ENCODE measurements around the gene ADGRL3.
"Not testable (repeated sequence)": the region's sequence is repeated elsewhere in the genome, so short reads cannot be mapped to it uniquely, and the experiment has no call there.

Gene ADGRL3

GRCh38 chr4:61207156-61207555 lies 7.0 kb downstream of the ADGRL3 start:
- not testable (repeated sequence) for DNase-seq

- DNase-seq, result no peak
Observed at GRCh38 chr4:61210186-61210939, 10.2 kb downstream of the ADGRL3 start.

DNA sequence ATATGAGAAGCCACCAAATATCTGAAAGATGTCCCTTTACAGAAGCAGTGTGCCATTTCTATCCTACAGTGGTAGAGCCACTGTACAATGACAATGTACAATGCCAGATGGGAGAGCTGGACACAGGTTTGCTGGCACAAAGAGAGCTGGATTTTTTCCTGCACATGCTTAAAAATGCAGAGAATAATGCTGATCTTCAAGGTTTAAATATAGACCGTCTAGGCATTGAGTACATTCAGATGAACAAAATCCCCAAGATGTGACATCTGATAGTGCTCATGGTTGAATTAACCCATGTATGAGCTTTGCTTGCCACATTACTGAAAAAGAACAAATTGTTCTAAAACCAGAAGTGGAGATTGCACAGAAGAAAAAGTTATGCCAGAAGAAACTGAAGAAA lies 11.7 kb downstream of the ADGRL3 start:
- DNase-seq, result no peak

DNA sequence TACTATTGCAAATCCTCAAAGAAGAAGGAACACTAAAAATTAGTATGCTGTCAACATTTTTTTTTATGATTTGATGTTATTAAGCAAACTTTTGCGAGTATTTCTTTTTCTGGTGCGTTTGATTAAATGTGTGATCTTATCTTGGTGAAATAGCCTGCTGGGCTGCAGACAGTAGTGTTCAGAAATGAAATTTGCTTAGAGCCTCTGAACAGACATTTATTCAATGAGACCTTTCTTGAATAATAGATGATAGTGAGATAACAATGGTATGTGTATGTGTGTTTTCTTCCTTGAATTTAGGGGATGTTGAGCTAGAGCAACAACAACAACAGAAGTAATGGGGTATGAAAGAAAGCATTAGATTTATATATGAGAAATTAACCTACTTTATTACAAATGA lies 12.7 kb downstream of the ADGRL3 start:
- DNase-seq, result no peak

- no peak for DNase-seq
Observed at GRCh38 chr4:61214680-61215079, 14.6 kb downstream of the ADGRL3 start.

GRCh38 chr4:61217222-61217621 lies 17.1 kb downstream of the ADGRL3 start:
- DNase-seq, result no peak

DNA sequence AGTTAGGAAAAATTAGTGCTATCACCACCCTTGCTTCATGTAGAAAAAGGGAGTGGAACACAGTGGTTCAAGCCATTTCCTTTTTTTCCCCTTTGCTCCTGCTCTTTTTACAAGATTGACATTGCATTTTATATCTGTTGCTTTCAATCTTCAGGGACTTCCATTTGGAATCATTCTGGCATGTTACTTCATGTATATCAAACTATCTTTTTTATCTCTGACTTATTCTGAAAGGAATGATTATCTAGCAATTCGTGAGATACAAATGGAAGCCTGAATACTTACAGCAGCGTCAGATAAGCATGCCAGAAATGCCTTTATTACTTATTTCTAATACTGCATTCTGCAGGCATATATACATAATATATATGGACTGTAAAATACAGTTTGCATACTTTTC lies 20.4 kb downstream of the ADGRL3 start:
- no peak for DNase-seq

DNA sequence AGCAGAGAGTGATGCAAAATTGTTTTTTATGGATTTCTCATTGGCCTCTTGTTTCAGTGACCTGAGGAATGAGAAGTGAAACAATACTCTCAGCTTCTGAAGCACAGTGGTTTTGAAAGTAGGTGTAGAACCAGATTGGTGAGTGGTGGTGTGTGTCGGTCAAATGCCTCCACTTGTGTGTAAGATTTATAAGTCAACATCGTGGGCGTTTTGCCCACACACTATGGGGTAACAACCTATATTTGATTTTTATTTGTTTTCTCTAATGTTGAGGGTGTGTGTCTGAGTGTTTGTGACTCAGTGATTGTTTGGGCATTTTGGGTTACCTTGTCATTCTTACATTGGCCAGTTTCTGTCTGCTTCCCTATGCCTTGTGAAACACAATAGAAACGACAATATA lies 23.3 kb downstream of the ADGRL3 start:
- no peak for DNase-seq

DNA sequence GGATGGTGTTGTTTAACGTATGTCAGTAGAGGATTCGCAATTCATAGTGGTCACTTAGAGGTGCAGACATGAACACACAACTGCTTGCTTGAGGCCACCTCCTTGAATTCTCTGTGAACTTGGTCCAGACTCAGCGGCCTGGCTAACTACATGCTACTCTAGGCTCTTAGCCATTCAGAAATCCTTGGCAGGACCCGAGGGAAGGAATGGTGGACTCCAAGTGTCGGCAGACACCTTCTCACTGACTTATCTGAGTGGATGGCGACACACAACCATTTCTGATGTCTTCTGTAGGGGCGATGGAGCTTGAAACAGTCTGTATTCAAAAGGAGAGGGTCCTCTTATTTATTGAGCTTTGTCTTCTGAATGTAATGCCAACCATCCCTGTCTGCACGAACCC lies 24.4 kb downstream of the ADGRL3 start:
- DNase-seq, result no peak

GRCh38 chr4:61225656-61226055 lies 25.5 kb downstream of the ADGRL3 start:
- no peak for DNase-seq

GRCh38 chr4:61231421-61231820 lies 31.3 kb downstream of the ADGRL3 start:
- DNase-seq, result no peak

DNA sequence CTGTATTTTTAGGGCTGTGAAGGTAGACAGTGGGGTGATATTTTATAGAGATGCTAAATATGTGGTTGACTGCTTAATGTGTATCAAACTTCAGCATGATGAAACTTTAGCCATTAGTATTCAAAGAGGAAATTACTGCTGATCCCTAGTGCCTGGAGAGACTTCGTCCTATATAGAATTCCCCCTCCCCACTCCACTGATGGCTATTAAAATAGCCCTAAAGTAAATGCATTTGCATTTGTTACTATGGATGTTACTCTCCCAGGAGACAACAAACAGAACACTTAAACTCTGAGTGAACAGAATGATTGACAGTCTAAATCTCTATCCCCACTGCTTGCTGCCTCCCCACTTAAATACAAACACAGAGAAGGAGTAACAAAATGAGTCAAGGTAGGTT lies 39.1 kb downstream of the ADGRL3 start:
- no peak for DNase-seq

GRCh38 chr4:61243962-61244361 lies 43.8 kb downstream of the ADGRL3 start:
- DNase-seq, result no peak

- DNase-seq, result no peak
Observed at GRCh38 chr4:61245069-61245714, 45.1 kb downstream of the ADGRL3 start.

DNA sequence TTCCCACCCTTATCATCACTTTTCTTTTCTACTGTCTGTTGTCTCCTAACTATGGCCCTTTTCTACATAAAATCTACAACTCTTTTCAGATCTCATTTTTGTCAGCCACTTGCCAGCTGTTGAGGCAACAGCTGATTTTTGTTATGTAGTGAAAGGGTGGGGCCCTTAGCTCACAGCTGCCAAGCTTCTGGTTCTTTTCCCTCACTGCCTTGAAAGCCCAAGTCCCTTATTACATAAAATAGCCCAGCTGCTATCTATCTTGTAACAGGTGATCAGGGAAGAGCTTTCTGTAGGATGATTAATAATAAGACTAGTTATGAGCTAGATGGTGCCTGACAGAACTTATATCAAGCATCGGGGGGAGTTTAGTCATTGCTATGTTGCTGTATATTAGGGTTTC lies 45.9 kb downstream of the ADGRL3 start:
- DNase-seq, result no peak

GRCh38 chr4:61248705-61249104 lies 48.6 kb downstream of the ADGRL3 start:
- DNase-seq, result no peak

- DNase-seq, result no peak
Observed at GRCh38 chr4:61251129-61251528, 51.0 kb downstream of the ADGRL3 start.

GRCh38 chr4:61254406-61254805 lies 54.3 kb downstream of the ADGRL3 start:
- no peak for DNase-seq

DNA sequence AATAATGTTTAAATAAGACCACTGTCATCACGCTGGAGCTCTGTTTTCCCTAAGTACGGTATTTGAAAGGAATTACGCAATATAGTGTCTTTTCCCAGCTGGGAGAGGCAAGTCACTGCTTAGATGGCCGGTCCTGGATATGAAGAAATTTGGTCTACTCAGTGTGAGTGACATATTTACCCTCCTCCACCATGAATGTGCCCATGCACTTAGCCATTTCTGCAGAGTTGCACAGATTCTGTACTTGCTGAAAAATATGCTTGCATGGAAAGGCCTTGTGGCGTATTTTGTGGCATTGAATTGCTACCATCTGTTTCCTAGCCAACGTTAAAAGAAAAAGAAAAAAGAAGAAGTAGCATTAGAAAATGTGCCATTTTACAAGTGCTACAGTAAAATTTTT lies 73.1 kb downstream of the ADGRL3 start:
- DNase-seq, result no peak

DNA sequence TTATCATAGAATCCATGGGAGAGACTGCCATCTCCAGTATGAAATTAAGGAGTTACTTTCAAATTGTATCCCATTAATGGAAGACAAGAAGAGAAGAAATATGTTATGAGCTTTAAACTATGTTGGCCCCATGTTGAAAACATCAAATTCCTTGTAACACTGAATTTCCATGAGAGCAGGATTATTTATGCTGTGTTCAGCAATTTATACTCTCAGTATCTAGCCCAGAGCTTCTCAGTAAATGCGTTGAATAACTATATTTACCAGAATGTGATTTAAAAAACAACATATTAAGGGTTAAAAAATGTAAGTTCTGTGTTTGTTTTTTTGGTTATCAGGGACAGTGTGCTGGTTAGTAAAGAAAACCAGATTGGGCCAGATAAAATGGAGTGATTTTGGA lies 74.2 kb downstream of the ADGRL3 start:
- no peak for DNase-seq

- DNase-seq, result no peak
Observed at GRCh38 chr4:61275241-61275640, 75.1 kb downstream of the ADGRL3 start.

DNA sequence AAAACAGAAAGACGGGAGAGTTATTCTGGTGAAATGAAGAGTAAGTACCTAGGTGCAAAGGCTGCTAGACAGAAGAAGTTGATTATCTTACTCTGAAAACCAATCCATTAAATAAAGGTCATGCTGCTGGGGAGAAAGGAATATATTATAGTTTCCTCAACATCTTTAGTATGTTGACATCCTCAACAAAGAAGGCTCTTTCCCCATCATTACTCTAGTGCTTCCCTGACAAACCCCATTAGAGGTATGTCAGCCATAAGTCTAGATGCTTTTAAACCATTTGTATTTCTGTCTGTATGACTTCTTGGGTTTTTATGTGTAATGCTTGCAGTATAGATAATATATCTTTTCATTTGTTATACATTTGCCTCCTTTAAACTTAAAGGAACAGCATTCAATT lies 75.9 kb downstream of the ADGRL3 start:
- no peak for DNase-seq

GRCh38 chr4:61277785-61278760 lies 77.9 kb downstream of the ADGRL3 start:
- DNase-seq, result no peak

- no peak for DNase-seq
Observed at GRCh38 chr4:61292322-61292721, 92.2 kb downstream of the ADGRL3 start.
